GM12878 (cell line): ENCODE data around the gene NPAS1. TPM values are rescaled to one million over a fixed set of nuclear protein-coding genes. Genes with fewer than 3 reads are reported as not detected.

Experiments used
- ATAC-seq: fragments of 200-7000 bp; cut with Tn5 transposase; 3 replicates; pipeline ENCODE4 v1.9.1; 2020; ENCODE audit warnings: mild to moderate bottlenecking, moderate library complexity
- BruUV-seq: library from RNA; stranded (reverse); fragments of 400-500 nt; replicated peaks from 2 replicates; lab custom pipeline; 2021; lab: Mats Ljungman, UMichigan
- CTCF ChIA-PET: fragments of 300-600 bp; sonication (Branson Sonifier 250); formaldehyde crosslinking; extraction: SDS; loops from one replicate; lab custom pipeline; 2021; ENCODE audit warnings: inconsistent platforms; lab: Yijun Ruan, JAX
- POLR2A ChIA-PET: fragments of 350-600 bp; formaldehyde crosslinking; extraction: SDS; loops from one replicate; lab custom pipeline; 2021; ENCODE audit warnings: inconsistent platforms; lab: Charles Lee
- RAD21 ChIA-PET: fragments of 300-600 bp; sonication (Branson Sonifier 250); formaldehyde crosslinking; loops from one replicate; lab custom pipeline; 2023; ENCODE audit warnings: antibody characterized with exemption; ENCODE audit not compliant: unreplicated experiment; lab: Charles Lee
- SMC1A ChIA-PET: fragments of 300-600 bp; sonication (Branson Sonifier 250); formaldehyde crosslinking; loops from one replicate; lab custom pipeline; 2023; ENCODE audit not compliant: unreplicated experiment, uncharacterized antibody; lab: Charles Lee
- DNase-seq: peaks from one replicate; pipeline ENCODE4 v3.0.0-alpha.2; 2011; ENCODE audit warnings: low read depth, low spot score
- FAIRE-seq: peaks from 3 replicates; lab custom pipeline; 2011; peaks lifted over from hg19 to GRCh38; lab: Jason Lieb, UNC
- H2AFZ ChIP-seq: 2 replicates; pipeline ENCODE4 v1.6.0; 2011; ENCODE audit warnings: low read depth, low read length, control low read depth; ENCODE audit not compliant: control insufficient read depth
- H3K27ac ChIP-seq: 2 replicates; pipeline ENCODE4 v1.5.1; 2011; ENCODE audit warnings: control low read depth; ENCODE audit not compliant: control insufficient read depth, insufficient read depth
- H3K27me3 ChIP-seq, 2 experiments: replicated peaks in 1 of 2; 2 replicates each; pipeline versions ENCODE4 v1.6.0 to v1.6.1; 2011; ENCODE audit warnings: low read length in 1 of 2; ENCODE audit not compliant: control insufficient read depth in 2 of 2, insufficient read depth in 2 of 2
- H3K36me3 ChIP-seq, 2 experiments: 2 replicates each; pipeline ENCODE4 v1.5.1; 2011; ENCODE audit warnings: low read length in 1 of 2; ENCODE audit not compliant: control insufficient read depth in 2 of 2, insufficient read depth in 2 of 2
- H3K4me1 ChIP-seq: 2 replicates; pipeline ENCODE4 v1.6.1; 2011; ENCODE audit warnings: mild to moderate bottlenecking, low read length, moderate library complexity, mixed read lengths; ENCODE audit not compliant: control insufficient read depth, insufficient read depth
- H3K4me2 ChIP-seq: 2 replicates; pipeline ENCODE4 v1.6.0; 2011; ENCODE audit warnings: control low read depth; ENCODE audit not compliant: control insufficient read depth, insufficient read depth
- H3K4me3 ChIP-seq: fragments of 200-600 bp; sonication (generic); 2 replicates; pipeline ENCODE4 v1.5.1; 2016
- H3K79me2 ChIP-seq: 2 replicates; pipeline ENCODE4 v1.6.0; 2011; ENCODE audit warnings: low read length; ENCODE audit not compliant: control insufficient read depth, insufficient read depth
- H3K9ac ChIP-seq: 2 replicates; pipeline ENCODE4 v1.8.0; 2011; ENCODE audit warnings: low read length, control low read depth, mixed read lengths; ENCODE audit not compliant: control insufficient read depth, insufficient read depth
- H3K9me3 ChIP-seq: replicated peaks from 3 replicates; pipeline ENCODE4 v1.5.1; 2011; ENCODE audit warnings: mild to moderate bottlenecking, low read length; ENCODE audit not compliant: control insufficient read depth, insufficient read depth
- H4K20me1 ChIP-seq: 2 replicates; pipeline ENCODE4 v1.6.0; 2011; ENCODE audit not compliant: control insufficient read depth, insufficient read depth
- CBX3 ChIP-seq: fragments of 200-600 bp; sonication (generic); IDR thresholded peaks from 2 replicates; pipeline ENCODE4 v1.6.1; 2016; ENCODE audit warnings: low read depth, borderline replicate concordance
- CHD2 ChIP-seq: IDR thresholded peaks from 2 replicates; pipeline ENCODE4 v1.6.1; 2011; ENCODE audit warnings: low read depth, low read length, improper control_type of control experiment, borderline replicate concordance
- CREB1 ChIP-seq: IDR thresholded peaks from 2 replicates; pipeline ENCODE4 v1.6.1; 2012; ENCODE audit warnings: low read depth, mild to moderate bottlenecking, inconsistent platforms
- E2F4 ChIP-seq: IDR thresholded peaks from 2 replicates; pipeline ENCODE4 v1.6.1; 2012; ENCODE audit warnings: low read depth, low read length, improper control_type of control experiment
- FOS ChIP-seq: IDR thresholded peaks from 3 replicates; pipeline ENCODE4 v1.6.1; 2011; ENCODE audit warnings: borderline replicate concordance; ENCODE audit not compliant: insufficient read length; ENCODE audit errors: extremely low read depth
- HDGF ChIP-seq: fragments of 450-650 bp; IDR thresholded peaks from 2 replicates; pipeline ENCODE4 v1.6.1; 2016; ENCODE audit warnings: antibody characterized with exemption
- IRF5 ChIP-seq: fragments of 450-650 bp; IDR thresholded peaks from 2 replicates; pipeline ENCODE4 v1.6.1; 2017; ENCODE audit warnings: borderline replicate concordance
- NBN ChIP-seq: fragments of 450-650 bp; IDR thresholded peaks from 2 replicates; pipeline ENCODE4 v1.6.1; 2016
- NFYB ChIP-seq: IDR thresholded peaks from 2 replicates; pipeline ENCODE4 v1.6.1; 2011; ENCODE audit warnings: low read depth, mild to moderate bottlenecking, low read length, improper control_type of control experiment, moderate library complexity; ENCODE audit not compliant: insufficient read depth
- POLR2A ChIP-seq: IDR thresholded peaks from 2 replicates; pipeline ENCODE4 v1.6.1; 2011; ENCODE audit warnings: low read depth, mild to moderate bottlenecking, low read length
- SP1 ChIP-seq: IDR thresholded peaks from one replicate; pipeline ENCODE4 v1.6.1; 2011; ENCODE audit warnings: low read depth, low read length
- STAT1 ChIP-seq: fragments of 450-650 bp; conservative IDR thresholded peaks from 2 replicates; pipeline ENCODE4 v1.6.1; 2014; ENCODE audit warnings: antibody characterized with exemption, mild to moderate bottlenecking
- TAF1 ChIP-seq: IDR thresholded peaks from 2 replicates; pipeline ENCODE4 v1.6.1; 2011; ENCODE audit warnings: mild to moderate bottlenecking, low read depth, low read length, borderline replicate concordance
- YY1 ChIP-seq: IDR thresholded peaks from 2 replicates; pipeline ENCODE4 v1.6.1; 2011; ENCODE audit warnings: low read depth, mild to moderate bottlenecking, low read length
- ZNF384 ChIP-seq: IDR thresholded peaks from 2 replicates; pipeline ENCODE4 v1.6.1; 2012; ENCODE audit warnings: low read depth, mild to moderate bottlenecking, low read length, improper control_type of control experiment, borderline replicate concordance
- WGBS: methylation state at CpG from one replicate; pipeline ENCODE4 v1.1.6; 2016; ENCODE audit warnings: low lambda C conversion rate; ENCODE audit not compliant: insufficient replicate concordance, insufficient coverage; ENCODE audit errors: missing lambda C conversion rate; 5-methylcytosine and 5-hydroxymethylcytosine counted together
- in situ Hi-C: fragments of 300-500 bp; cut with MboI; formaldehyde crosslinking; loops from 9 replicates; pipeline ENCODE4 v1.14.3; 2018; ENCODE audit warnings: mixed read lengths
- intact Hi-C: fragments of 100-400 bp; cut with micrococcal nuclease; formaldehyde crosslinking; loops from one replicate; pipeline ENCODE4 v1.14.2; 2022; ENCODE audit not compliant: unreplicated experiment
- polyA plus RNA-seq, 11 experiments: library from polyadenylated mRNA; depleted of rRNA in 4 of 11; unstranded in 6 of 11; stranded (reverse) in 5 of 11; fragments of >200 nt; fragmentation: Nextera tagmentation in 4 of 11; fragmentation: Illumina TruSeq in 1 of 11; extraction: Ambion mirVana in 4 of 11; extraction: Trizol in 1 of 11; gene quantifications; 1 replicate in 1 of 11; 2 replicates in 10 of 11; pipeline versions ENCODE4 v1.2.1 to v1.2.3, GENCODE V29; 2011 to 2016; ENCODE audit warnings: inconsistent platforms in 2 of 11, missing spikeins in 2 of 11, low read depth in 1 of 11
- total RNA-seq, 4 experiments: library from RNA; depleted of rRNA in 3 of 4; stranded (reverse); fragments of >200 nt in 3 of 4; fragmentation: Illumina TruSeq in 1 of 4; extraction: Trizol in 1 of 4; gene quantifications; 2 replicates each; pipeline versions ENCODE4 v1.2.1 to v1.2.3, GENCODE V29; 2013 to 2021
- TF ChIP-seq, protein P1 (sequence below): fragments of 450-650 bp; IDR thresholded peaks from 2 replicates; pipeline ENCODE4 v1.6.1; 2016; ENCODE audit warnings: mild to moderate bottlenecking
- TF ChIP-seq, protein P2 (sequence below): fragments of 450-650 bp; IDR thresholded peaks from 2 replicates; pipeline ENCODE4 v1.6.1; 2018; ENCODE audit warnings: mild to moderate bottlenecking, low read depth, moderate library complexity; ENCODE audit not compliant: partially characterized antibody

The NPAS1 gene
- total and polyA plus RNA-seq, 10 of the 15 experiments (the other 5 are each of a cell fraction or from before 2014, with no cell fraction given): 0.14 to 0.72 (median 0.28) TPM; not detected in 3

DNA sequence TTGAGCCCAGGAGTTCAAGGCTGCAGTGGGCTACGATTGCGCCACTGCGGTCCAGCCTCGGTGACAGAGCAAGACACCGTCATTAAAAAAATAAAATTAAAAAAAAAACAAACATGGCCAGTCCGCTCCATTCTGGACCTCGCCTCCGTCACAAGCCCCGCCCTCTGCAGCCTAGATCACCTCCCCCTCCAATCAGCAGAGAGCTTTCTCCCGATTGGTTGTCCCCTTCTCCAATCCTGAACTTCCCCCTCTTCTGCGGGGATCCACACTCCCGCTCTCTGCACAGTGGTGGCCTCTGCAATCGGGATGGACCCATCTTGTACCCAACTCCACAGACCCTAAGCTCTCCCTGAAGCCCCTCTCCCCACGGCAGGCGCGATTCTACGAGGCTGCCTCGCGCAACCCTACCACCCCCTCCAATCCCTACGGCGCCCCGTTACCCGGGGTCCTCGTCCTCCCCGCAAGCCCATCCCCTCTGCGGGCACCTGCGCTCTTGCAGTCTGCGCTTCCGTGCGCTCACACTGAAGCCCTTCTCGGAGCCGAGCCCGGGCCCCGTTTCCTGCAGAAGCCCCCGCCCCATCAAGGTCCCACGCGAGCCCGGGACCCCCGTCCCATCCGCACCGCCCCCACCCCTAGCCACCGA is 28.2 kb downstream of the NPAS1 start:
- 16% methylated on average over 31 of the region's 42 CpGs for WGBS
- POLR2A ChIA-PET: interaction anchor here (0.5 to 1.4 kb wide), 9 partner anchors 13 to 215 kb away, joined by 3 to 10 read pairs (median 4); partner anchors contain the start of genes CCDC9 and ZC3H4
- peak; percentile 76 for FAIRE-seq
- TF ChIP-seq NBN (peak; percentile 22; the same call in 1 of the 2 replicates), YY1 (peak; percentile 39; the same call in 1 of the 2 replicates), NFYB (peak; percentile 87), ZNF384 (peak; percentile 42; the same call in 1 of the 2 replicates), FOS (peak; percentile 38), CHD2 (peak; percentile 49; the same call in 1 of the 2 replicates), CBX3 (no peak), IRF5 (no peak), STAT1 (no peak), HDGF (peak; percentile 88), SP1 (peak; percentile 91), E2F4 (peak; percentile 60), POLR2A (0 out of 2 replicates have a peak, but pooled peaks have one; percentile 43), CREB1 (peak; percentile 53; the same call in 1 of the 2 replicates), TAF1 (0 out of 2 replicates have a peak, but pooled peaks have one; percentile 27)
- TF ChIP-seq, protein P1, sequence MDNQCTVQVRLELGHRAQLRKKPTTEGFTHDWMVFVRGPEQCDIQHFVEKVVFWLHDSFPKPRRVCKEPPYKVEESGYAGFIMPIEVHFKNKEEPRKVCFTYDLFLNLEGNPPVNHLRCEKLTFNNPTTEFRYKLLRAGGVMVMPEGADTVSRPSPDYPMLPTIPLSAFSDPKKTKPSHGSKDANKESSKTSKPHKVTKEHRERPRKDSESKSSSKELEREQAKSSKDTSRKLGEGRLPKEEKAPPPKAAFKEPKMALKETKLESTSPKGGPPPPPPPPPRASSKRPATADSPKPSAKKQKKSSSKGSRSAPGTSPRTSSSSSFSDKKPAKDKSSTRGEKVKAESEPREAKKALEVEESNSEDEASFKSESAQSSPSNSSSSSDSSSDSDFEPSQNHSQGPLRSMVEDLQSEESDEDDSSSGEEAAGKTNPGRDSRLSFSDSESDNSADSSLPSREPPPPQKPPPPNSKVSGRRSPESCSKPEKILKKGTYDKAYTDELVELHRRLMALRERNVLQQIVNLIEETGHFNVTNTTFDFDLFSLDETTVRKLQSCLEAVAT: peak; percentile 97
- TF ChIP-seq, protein P2, sequence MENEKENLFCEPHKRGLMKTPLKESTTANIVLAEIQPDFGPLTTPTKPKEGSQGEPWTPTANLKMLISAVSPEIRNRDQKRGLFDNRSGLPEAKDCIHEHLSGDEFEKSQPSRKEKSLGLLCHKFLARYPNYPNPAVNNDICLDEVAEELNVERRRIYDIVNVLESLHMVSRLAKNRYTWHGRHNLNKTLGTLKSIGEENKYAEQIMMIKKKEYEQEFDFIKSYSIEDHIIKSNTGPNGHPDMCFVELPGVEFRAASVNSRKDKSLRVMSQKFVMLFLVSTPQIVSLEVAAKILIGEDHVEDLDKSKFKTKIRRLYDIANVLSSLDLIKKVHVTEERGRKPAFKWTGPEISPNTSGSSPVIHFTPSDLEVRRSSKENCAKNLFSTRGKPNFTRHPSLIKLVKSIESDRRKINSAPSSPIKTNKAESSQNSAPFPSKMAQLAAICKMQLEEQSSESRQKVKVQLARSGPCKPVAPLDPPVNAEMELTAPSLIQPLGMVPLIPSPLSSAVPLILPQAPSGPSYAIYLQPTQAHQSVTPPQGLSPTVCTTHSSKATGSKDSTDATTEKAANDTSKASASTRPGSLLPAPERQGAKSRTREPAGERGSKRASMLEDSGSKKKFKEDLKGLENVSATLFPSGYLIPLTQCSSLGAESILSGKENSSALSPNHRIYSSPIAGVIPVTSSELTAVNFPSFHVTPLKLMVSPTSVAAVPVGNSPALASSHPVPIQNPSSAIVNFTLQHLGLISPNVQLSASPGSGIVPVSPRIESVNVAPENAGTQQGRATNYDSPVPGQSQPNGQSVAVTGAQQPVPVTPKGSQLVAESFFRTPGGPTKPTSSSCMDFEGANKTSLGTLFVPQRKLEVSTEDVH: no peak

More for the DNA sequence above, 28.2 kb downstream of the NPAS1 start:
- CTCF ChIA-PET: interaction anchor here (0.6 to 1.2 kb wide), 11 partner anchors 10 to 301 kb away, joined by 3 to 6 read pairs (median 4); partner anchors contain the start of genes CCDC9 and ZC3H4
- DNase-seq (peak; percentile 64), ATAC-seq (peak; percentile 89)
- H3K36me3 ChIP-seq: no peaks in the 10 kb centered on the region
- no peaks in the 10 kb centered on the region for H3K27me3 ChIP-seq
- peak overlapping the region; percentile 56; the same call in 1 of the 2 replicates for H3K9ac ChIP-seq
- RAD21 ChIA-PET: interaction anchor here (0.5 to 1.2 kb wide), 5 partner anchors 11 to 196 kb away, joined by 3 to 6 read pairs (median 4); partner anchors contain the start of gene ZC3H4
- in situ Hi-C loops: no loop called here
- peak overlapping the region; percentile 92 for H3K4me3 ChIP-seq
- peaks cover 2% of the 10 kb centered on the region for H3K79me2 ChIP-seq
- intact Hi-C loops: loop anchor here (1.0 kb wide), 1 partner anchor 64 kb away; no protein-coding TSS in a partner anchor
- H3K4me1 ChIP-seq: 0 out of 2 replicates have a peak, but pooled peaks cover 5% of the 10 kb centered on the region
- peak overlapping the region; percentile 95 for H2AFZ ChIP-seq
- no TSS peak for BruUV-seq
- no peaks in the 10 kb centered on the region for H4K20me1 ChIP-seq
- H3K4me2 ChIP-seq: peak overlapping the region; percentile 53
- peak overlapping the region; percentile 48; the same call in 1 of the 2 replicates for H3K27ac ChIP-seq
- SMC1A ChIA-PET: interaction anchor here (0.6 to 1.2 kb wide), 3 partner anchors 11 to 66 kb away, joined by 3 to 6 read pairs (median 4); partner anchors contain the start of gene ZC3H4
- H3K9me3 ChIP-seq: no peaks in the 10 kb centered on the region
